GM21515 (cell line): ENCODE results near the gene DNAJB2.

ENCODE experiments used
- ATAC-seq: cut with Tn5 transposase; IDR thresholded peaks from one replicate; pipeline ENCODE4 v1.9.1; 2021; ENCODE audit not compliant: unreplicated experiment

The DNAJB2 gene

GRCh38 chr2:219279151-219279915 lies at the start of gene DNAJB2:
Gene DNAJB2, plus strand, starts transcription at chr2:219279366. Its CDS starts 468 bp downstream, at chr2:219279834.
- peak; percentile 85 for ATAC-seq

- peak; percentile 22 for ATAC-seq
Measured at GRCh38 chr2:219230059-219230540, 49.1 kb upstream of the DNAJB2 start.

GRCh38 chr2:219234331-219234730 lies 44.8 kb upstream of the DNAJB2 start:
- no peak for ATAC-seq

- ATAC-seq = no peak
Measured at GRCh38 chr2:219243291-219243761, 35.8 kb upstream of the DNAJB2 start.

- no peak for ATAC-seq
Measured at GRCh38 chr2:219244789-219245147, 34.4 kb upstream of the DNAJB2 start.

GRCh38 chr2:219245148-219245898 lies 33.8 kb upstream of the DNAJB2 start, which contains the start of the genes GLB1L and STK16:
Gene GLB1L, minus strand, starts transcription at chr2:219245444. Its CDS starts 1,871 bp downstream, at chr2:219243573.
Gene STK16, plus strand, starts transcription at chr2:219245479. Its CDS starts 521 bp downstream, at chr2:219246000.
- ATAC-seq = peak; percentile 69

- peak; percentile 1 for ATAC-seq
Measured at GRCh38 chr2:219245899-219246230, 33.3 kb upstream of the DNAJB2 start.

- no peak for ATAC-seq
Measured at GRCh38 chr2:219246559-219246958, 32.6 kb upstream of the DNAJB2 start.

- no peak for ATAC-seq
Measured at GRCh38 chr2:219247678-219248642, 31.2 kb upstream of the DNAJB2 start.

- no peak for ATAC-seq
Measured at GRCh38 chr2:219248845-219249202, 30.3 kb upstream of the DNAJB2 start.

GRCh38 chr2:219249203-219249980 lies 29.8 kb upstream of the DNAJB2 start:
- peak; percentile 22 for ATAC-seq

GRCh38 chr2:219250049-219250781 lies 29.0 kb upstream of the DNAJB2 start:
- no peak for ATAC-seq

GRCh38 chr2:219251656-219252055 lies 27.5 kb upstream of the DNAJB2 start:
- no peak for ATAC-seq

GRCh38 chr2:219252084-219252483 lies 27.1 kb upstream of the DNAJB2 start:
- no peak for ATAC-seq

- peak; percentile 0 for ATAC-seq
Measured at GRCh38 chr2:219252570-219252899, 26.6 kb upstream of the DNAJB2 start.

GRCh38 chr2:219252900-219253752 lies 26.0 kb upstream of the DNAJB2 start, which contains the start of gene TUBA4B:
Gene TUBA4B, plus strand, starts transcription at chr2:219253243. Its CDS starts 165 bp downstream, at chr2:219253408.
- peak; percentile 23 for ATAC-seq

- peak; percentile 48 for ATAC-seq
Measured at GRCh38 chr2:219253753-219254589, 25.2 kb upstream of the DNAJB2 start, which contains the start of gene TUBA4A. Gene TUBA4A, minus strand, starts transcription at chr2:219253918. Its CDS starts 60 bp downstream, at chr2:219253858.
